GM12865 (cell line): ENCODE measurements around the gene NAGS.

Source experiments
- DNase-seq: peaks from one replicate; pipeline ENCODE4 v3.0.0; 2010; ENCODE audit warnings: low read depth
- H3K4me3 ChIP-seq: 2 replicates; pipeline ENCODE4 v1.5.1; 2011; ENCODE audit warnings: mild to moderate bottlenecking, low read depth, low read length, control low read depth
- CTCF ChIP-seq: IDR thresholded peaks from 2 replicates; pipeline ENCODE4 v1.5.1; 2011; ENCODE audit warnings: low read length, control low read depth, low read depth, inconsistent platforms; ENCODE audit not compliant: insufficient read depth; ENCODE audit errors: missing control alignments

NAGS gene

DNA sequence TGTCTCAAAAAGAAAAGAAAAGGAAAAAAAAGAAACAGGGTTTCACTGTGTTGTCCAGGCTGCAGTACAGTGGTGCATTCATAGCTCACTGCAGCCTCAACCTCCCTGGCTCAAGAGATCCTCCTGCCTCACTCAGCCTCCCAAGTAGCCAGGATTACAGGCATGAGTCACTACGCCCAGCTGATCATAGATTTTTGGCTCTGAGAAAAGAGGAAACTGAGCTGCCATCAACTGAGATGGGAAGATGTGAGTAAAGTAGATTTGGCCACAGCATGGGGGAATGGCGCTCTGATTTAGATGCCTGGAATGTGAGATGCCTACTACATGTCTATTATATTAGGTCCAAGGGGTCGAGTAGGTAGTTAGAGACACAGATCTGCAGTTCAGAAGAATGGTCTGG lies 5.9 kb upstream of the NAGS start:
- no peak for TF ChIP-seq CTCF
- H3K4me3 ChIP-seq: no peak overlapping the region
- DNase-seq: no peak

GRCh38 chr17:43999024-43999423 lies 5.4 kb upstream of the NAGS start:
- no peak overlapping the region for H3K4me3 ChIP-seq
- no peak for TF ChIP-seq CTCF
- DNase-seq: no peak

- TF ChIP-seq CTCF: no peak
- H3K4me3 ChIP-seq: no peak overlapping the region
- DNase-seq: no peak
Measured at GRCh38 chr17:44000141-44000860, 4.1 kb upstream of the NAGS start.

- no peak for TF ChIP-seq CTCF
- no peak overlapping the region for H3K4me3 ChIP-seq
- no peak for DNase-seq
Measured at GRCh38 chr17:44000871-44001460, 3.5 kb upstream of the NAGS start.

DNA sequence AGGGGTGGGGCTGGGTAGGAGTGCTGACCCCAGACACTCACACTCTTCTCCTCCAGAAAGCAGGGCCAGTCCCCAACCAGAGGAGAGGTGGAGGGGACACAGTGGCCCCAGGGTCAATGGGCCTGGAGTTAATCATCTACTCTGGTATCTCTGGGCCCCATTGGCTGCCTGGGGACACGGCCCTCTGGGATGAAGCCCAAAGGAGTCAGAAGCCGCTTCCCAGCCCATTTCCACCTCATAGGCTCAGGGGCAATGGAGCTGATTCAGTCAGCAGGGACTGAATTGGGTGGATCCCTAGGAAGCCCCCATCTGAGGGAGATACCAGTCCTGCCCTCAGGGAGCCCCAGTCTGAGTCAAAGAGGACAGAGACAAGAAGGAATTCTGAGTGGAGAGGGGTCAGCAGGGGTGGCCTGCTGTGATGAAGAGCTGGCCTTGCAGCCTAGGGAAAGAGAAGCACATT lies 2.9 kb upstream of the NAGS start:
- DNase-seq: no peak
- no peak for TF ChIP-seq CTCF
- no peak overlapping the region for H3K4me3 ChIP-seq

DNA sequence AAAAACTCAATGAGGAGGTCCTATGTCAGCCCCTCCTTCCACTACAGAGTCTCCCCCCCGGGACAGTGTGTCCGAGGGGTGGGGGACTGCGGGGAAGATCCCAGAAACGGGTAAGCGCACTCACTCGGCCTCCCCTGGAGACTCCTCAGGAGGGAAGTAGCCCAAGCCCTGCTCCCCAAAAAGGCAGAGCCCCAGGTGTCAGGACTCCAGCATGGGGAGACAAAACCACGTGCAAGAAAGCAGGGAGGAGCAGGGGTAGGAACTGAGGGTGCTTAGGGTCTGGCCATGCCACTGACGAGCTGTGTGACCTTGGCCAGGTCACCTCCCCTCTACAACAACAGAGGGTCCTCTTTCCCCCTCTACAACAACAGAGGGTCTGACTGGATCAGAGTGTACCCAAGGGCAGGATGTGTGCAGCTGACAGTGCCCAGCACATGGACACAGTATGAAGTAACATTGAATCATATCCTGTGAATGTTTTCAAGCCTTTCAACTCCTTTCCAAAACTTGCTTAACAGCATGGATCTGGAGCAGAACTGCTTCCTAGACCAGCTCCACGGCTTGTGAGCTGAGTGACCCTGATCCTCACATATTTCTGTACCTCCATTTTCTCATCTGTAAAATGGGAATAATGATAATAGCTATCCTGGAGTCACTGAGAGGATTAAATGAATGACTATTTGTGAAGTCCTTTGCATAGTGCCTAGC lies 2.1 kb upstream of the NAGS start:
- DNase-seq: no peak
- TF ChIP-seq CTCF: no peak
- H3K4me3 ChIP-seq: no peak overlapping the region
